NCI-H2029 (cell line): Measurements from ENCODE around the gene BPGM.
"Not testable (repeated sequence)": the region's sequence is repeated elsewhere in the genome, so short reads cannot be mapped to it uniquely, and the experiment has no call there.

Experiments
- DNase-seq: peaks from one replicate; lab custom pipeline; 2025; lab: John Stamatoyannopoulos, UW

Gene BPGM

DNA sequence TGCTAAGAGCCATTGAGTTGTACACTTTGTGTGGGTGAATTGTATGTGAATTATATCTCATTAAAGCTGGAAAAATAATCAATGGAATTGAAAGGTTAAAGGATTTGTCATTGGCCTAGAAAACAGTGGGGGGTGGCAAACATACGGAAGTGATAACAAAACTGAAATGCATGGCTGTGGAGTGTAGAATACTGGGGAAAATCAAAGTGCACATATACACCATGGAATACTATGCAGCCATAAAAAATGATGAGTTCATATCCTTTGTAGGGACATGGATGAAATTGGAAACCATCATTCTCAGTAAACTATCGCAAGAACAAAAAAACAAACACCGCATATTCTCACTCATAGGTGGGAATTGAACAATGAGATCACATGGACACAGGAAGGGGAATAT, 18.4 kb downstream of the BPGM start:
- DNase-seq: not testable (repeated sequence)

- DNase-seq: no peak
These were observed 21.2 kb downstream of the BPGM start for GRCh38 chr7:134667899-134668298.

GRCh38 chr7:134669388-134669787, 22.7 kb downstream of the BPGM start:
- no peak for DNase-seq

DNA sequence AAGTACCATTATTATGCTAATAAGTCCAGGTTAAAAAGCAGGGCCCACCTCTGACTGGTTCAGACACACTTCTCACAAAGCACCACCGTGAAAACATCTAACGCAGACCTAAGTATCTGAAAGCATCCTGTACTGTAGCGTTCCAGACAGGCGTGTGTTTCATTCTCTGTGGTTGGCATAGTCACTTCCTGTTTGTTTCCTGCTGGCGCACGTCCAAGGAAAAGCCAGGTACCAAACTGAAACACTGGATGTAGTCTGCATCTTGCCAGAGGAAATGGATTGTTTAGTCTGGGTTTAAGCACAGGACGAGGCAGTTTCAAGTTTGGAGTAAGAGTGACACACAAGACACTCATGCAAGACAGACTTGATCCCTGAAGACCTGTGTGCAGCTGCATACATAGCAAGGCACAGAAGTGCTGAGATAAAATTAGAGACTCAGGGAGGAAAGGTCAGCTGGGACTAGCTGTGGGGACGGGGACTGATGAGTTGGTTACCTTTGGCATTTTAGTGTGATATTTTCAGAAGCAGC, 23.3 kb downstream of the BPGM start:
- DNase-seq: peak; percentile 52

DNA sequence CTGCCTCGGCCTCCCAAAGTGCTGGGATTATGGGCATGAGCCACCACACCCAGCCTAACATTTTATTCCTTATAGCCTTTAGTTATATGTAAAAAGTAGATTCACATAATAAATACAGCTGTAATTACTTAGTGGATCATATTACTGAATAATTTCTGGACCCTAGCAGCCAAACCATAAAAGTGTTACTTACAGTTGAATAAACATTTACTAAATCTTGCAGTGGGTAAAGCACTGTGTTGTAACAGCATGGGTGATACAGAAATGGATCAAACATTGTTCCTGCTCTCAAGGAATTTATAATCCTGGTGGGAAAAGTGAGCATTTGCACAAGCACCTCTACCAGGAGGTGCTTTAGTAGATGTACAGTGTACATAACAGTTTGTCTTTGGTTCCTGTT, 25.0 kb downstream of the BPGM start:
- no peak for DNase-seq

DNA sequence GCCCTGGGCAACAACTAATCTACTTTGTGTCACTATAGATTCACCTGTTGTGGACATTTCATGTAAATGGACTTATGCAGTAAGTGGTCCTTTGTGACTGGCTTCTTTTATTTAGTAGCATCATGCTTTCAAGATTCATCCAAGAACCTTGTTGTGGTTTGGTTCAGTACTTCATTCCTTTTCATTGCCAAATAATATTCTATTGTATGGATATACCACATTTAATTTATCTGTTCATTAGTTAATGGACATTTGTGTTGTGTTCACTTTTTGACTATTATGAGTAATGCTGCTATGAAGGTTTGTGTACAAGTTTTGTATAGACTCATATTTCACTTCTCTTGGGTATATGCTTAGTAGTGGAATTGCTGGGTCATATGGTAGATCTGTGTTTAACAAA, 27.8 kb downstream of the BPGM start:
- no peak for DNase-seq

DNA sequence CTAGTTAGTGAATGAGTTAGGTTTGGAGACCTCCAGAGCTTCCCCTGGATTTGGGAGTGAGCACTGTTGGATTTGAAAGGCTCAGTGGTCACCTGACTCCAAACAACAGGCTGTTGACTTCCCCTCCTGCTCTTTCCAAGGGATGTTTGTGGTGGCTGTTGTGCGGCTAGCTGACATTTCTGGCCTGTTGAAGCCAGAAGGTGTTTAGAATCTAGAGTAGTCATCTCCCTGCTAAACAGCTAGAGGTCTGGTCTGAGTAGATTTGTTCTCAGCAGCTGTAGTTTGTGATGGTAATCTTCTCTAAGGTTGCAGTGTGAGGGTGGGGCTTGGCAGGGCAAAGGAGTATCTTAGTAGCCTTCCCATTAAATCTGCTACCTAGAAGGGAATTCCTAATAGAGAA, 30.1 kb downstream of the BPGM start:
- DNase-seq: no peak

- no peak for DNase-seq
These were observed 31.5 kb downstream of the BPGM start for GRCh38 chr7:134678115-134678514.

DNA sequence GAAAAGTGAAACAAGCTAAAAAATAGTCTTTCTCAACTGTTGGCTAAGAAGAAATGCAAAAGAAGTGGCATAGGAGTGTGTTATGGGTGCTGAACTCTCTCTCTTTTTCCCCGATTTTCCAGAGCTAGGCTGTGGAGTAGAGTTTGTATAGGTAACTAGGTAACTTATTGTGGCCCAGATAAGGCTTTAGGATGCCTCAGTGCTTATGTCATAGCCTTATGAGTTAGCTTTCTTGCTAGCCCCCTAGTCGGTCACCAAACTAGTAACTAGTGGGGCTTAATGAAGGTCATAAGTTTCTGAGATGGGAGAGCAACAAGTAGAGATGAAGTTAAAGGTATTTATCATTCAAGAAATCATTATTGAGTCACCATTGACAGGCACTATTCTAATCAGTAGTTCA, 32.4 kb downstream of the BPGM start:
- DNase-seq: no peak

GRCh38 chr7:134684165-134684564, 37.5 kb downstream of the BPGM start:
- DNase-seq: no peak

GRCh38 chr7:134685250-134685649, 38.6 kb downstream of the BPGM start:
- no peak for DNase-seq

DNA sequence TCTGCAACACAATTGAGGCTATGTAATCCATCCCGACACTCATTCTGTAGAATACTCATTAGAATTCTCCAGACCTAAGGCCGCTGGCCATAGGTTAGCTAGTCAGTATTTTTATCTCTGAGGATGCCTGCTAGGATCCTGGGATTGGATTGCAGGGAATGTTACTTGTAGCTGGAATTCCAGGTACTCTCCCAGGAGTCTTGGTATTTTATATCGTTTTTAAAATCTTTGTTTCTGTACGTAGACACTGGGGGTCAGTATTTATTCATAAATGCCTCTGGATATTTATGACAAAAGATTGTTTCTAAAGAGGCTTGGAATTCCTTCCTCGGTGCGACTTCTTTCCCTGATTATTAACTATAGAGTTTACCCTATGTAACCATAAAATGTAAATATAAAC, 40.1 kb downstream of the BPGM start:
- DNase-seq: no peak

GRCh38 chr7:134689550-134689949, 42.9 kb downstream of the BPGM start:
- DNase-seq: not testable (repeated sequence)

DNA sequence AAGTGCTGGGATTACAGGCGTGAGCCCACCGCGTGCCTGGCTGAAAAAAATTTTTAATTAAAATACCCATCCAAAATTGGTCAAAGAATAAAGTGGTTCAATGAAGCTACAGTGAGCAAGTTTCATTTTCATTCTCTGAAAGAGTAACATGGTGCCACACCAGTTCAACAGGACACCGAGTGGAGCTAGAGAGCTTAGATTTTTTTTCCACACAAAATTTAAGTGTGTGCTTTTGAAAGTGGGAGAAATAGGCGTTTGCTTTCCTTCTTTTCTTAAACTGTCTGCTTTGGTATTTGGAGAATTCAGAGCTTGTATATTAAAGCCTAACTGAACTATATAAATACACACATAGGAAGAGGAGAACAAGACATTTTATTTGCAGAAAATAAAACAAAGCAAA, 43.4 kb downstream of the BPGM start:
- DNase-seq: no peak

DNA sequence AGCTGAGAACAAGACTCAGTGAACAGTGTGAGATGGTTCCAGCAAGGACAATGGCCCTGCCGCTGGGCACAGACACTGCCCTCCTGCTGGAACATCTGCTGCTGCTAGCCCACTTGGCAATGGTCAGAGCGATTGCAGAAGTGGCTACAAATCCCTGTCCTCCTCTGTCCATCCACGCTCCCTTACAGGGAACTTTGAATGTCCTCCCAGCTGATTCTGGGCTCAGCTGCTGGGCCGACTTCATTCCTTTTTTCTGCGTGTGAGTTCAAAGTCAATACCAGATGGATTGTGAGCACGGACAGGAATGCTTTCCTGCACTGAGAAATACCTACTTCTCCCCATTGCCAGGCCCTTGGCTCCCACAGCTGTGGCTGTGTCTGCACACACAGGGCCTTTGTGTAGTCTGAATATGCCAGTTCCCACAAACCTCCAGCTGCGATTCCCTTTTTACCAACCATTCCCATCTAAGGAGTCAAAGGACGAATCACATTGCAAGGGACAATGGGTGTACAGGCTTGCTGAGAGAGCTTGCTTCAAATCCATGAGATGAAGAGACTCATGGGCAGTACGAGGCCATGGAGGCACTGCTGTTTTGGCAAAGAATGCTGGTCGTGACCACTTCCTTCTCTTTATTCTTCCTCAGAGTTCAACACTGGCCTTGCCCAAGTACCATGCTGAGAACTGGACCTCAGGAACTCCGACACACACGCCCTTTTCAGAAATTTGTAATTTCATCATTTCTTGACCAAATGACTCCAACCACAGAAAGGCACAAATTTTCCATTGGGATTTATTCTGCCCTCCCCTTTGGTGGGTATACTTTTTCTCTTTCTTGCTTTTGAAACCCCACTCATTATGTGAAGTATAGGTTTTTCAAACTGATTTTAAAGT, 44.2 kb downstream of the BPGM start:
- DNase-seq: no peak

DNA sequence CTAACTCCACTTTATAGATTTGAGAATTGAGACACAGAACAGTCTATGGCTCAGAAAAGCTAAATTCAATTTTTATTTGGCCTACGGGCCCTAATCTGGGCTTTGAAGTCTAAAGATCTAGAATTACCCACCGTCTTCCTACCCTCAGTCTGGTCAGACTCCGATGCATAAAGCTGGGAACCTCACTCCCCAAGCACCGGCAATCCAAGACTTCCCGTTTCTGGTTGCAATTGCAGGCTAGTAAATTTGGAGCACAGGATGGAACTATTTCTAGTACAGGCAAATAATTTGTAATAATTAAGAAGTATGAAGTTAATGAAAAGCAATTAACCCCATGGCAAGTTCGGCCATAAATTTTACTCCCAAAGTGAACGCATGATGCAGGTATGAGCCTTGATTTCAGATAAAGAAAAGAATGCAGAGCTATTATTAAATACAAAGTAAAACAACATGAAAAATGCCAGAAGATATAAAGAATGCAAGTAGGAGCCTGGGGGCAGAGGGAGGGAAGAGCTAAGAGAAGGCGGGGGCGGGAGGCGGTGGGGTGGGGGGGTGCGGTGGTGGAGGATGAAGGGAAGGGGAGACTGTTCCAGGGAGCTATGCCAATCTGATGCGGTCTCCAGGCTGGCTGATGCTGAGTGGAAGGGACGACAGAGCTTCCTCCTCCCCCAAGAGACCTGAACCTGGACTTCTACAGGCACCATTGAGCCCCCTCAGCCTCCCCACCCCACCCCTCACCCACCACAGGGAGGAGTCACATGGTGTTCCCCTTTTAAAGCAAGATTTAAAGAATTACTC, 45.1 kb downstream of the BPGM start:
- DNase-seq: no peak

- DNase-seq: no peak
These were observed 45.7 kb downstream of the BPGM start for GRCh38 chr7:134692344-134692705.

- DNase-seq: no peak
These were observed 46.6 kb downstream of the BPGM start for GRCh38 chr7:134693256-134693655.

DNA sequence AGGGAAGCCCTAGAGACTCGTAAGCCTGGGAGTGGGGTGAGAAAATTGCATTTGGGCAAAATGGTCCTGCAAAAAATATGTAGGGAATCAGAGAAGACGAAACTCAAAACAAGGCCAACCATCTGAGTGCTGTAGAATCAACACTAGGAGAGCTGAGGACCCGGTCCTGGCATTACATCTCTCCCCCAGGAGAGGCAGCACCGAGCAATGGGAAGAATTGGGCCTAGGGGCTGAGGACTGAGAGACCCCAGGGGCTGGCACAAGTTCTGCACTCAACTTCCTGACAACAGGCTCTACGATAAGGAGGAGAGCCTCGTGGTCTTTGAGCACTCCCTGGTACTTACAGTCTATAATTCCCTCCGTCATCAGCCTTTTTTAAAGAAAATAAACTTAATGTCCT, 47.6 kb downstream of the BPGM start:
- DNase-seq: no peak

- no peak for DNase-seq
These were observed 48.1 kb downstream of the BPGM start for GRCh38 chr7:134694767-134695166.

DNA sequence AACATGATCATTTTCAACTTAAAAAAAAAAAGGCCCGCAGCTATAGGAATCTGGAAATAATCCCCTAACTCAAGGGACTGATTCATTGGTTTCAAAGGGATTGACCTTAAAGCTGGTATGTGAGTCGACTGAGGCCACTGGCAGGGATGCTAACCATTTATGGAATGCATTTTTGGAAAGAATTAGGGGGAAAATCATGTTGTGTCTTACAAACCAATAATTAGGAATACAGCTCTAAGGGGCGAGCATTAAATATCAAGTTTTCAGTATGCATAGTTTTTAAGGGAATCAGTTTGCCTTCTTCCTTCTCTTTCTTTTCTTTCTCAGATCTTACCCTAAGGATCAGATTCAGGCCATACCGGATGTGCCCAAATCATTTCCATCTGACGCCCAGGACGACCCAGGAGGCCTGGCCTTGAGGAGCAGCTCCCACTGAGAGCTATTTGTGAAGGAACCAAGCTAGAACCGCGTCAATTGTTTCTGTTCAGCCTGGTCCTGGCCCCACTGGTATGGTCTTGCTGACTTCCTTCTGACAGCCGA, 48.7 kb downstream of the BPGM start:
- no peak for DNase-seq

GRCh38 chr7:134696261-134696660, 49.6 kb downstream of the BPGM start:
- no peak for DNase-seq
